GM23338 (cell line): ENCODE results near the gene CELF2. TPM values are rescaled to one million over a fixed set of nuclear protein-coding genes. Genes with fewer than 3 reads are reported as not detected.
A peak's percentile ranks its signal among the peaks of the same experiment; 100 is the strongest.

Source experiments
- ATAC-seq: fragments of 200-7000 bp; cut with Tn5 transposase; 3 replicates; pipeline ENCODE4 v1.9.1; 2020
- DNase-seq: peaks from one replicate; pipeline ENCODE4 v3.0.0-alpha.2; 2015; ENCODE audit warnings: low spot score
- H2AFZ ChIP-seq: fragments of 200-600 bp; sonication (generic); 2 replicates; pipeline ENCODE4 v1.8.0; 2016; ENCODE audit warnings: antibody characterized with exemption, mild to moderate bottlenecking, moderate library complexity
- H3F3A ChIP-seq: fragments of 200-600 bp; sonication (generic); replicated peaks from 2 replicates; pipeline ENCODE4 v1.8.0; 2017; ENCODE audit warnings: antibody characterized with exemption, mixed run types, low read depth
- H3K27ac ChIP-seq: fragments of 200-600 bp; sonication (generic); 2 replicates; pipeline ENCODE4 v1.6.1; 2016; ENCODE audit warnings: low read depth
- H3K27me3 ChIP-seq: fragments of 200-600 bp; sonication (generic); 2 replicates; pipeline ENCODE4 v1.8.0; 2016; ENCODE audit warnings: mild to moderate bottlenecking, mixed run types, moderate library complexity; ENCODE audit not compliant: insufficient read depth
- H3K36me3 ChIP-seq: fragments of 200-600 bp; sonication (generic); 2 replicates; pipeline ENCODE4 v1.8.0; 2016; ENCODE audit warnings: mild to moderate bottlenecking; ENCODE audit not compliant: insufficient read depth
- H3K4me1 ChIP-seq: fragments of 200-600 bp; sonication (generic); 2 replicates; pipeline ENCODE4 v1.8.0; 2016; ENCODE audit warnings: mild to moderate bottlenecking, moderate library complexity; ENCODE audit not compliant: insufficient read depth
- H3K4me2 ChIP-seq: fragments of 200-600 bp; sonication (generic); 2 replicates; pipeline ENCODE4 v1.7.1; 2017; ENCODE audit warnings: mixed run types
- H3K4me3 ChIP-seq: fragments of 200-600 bp; sonication (generic); 2 replicates; pipeline ENCODE4 v1.6.1; 2016; ENCODE audit warnings: mixed run types
- H3K79me2 ChIP-seq: fragments of 200-600 bp; sonication (generic); replicated peaks from 2 replicates; pipeline ENCODE4 v1.8.0; 2017; ENCODE audit warnings: mild to moderate bottlenecking; ENCODE audit not compliant: insufficient read depth
- H3K9me2 ChIP-seq: fragments of 200-600 bp; sonication (generic); 2 replicates; pipeline ENCODE4 v1.8.0; 2017; ENCODE audit not compliant: insufficient read depth
- H4K20me1 ChIP-seq: fragments of 200-600 bp; sonication (generic); replicated peaks from 2 replicates; pipeline ENCODE4 v1.8.0; 2017; ENCODE audit warnings: mild to moderate bottlenecking; ENCODE audit not compliant: insufficient read depth
- H3K27ac Mint-ChIP-seq: 2 replicates; pipeline ENCODE4 v1.8.0; 2020; ENCODE audit warnings: inconsistent platforms, mild to moderate bottlenecking, moderate library complexity, mixed read lengths
- H3K27me3 Mint-ChIP-seq: 3 replicates; pipeline ENCODE4 v1.8.0; 2022; ENCODE audit warnings: low read depth, mild to moderate bottlenecking, moderate library complexity, mixed read lengths, inconsistent platforms; ENCODE audit not compliant: insufficient read depth, poor library complexity
- H3K36me3 Mint-ChIP-seq: 3 replicates; pipeline ENCODE4 v1.8.0; 2021; ENCODE audit warnings: low read depth, mild to moderate bottlenecking, inconsistent platforms, moderate library complexity, mixed read lengths
- H3K4me1 Mint-ChIP-seq: 3 replicates; pipeline ENCODE4 v1.8.0; 2020; ENCODE audit warnings: mild to moderate bottlenecking, inconsistent platforms, mixed read lengths
- H3K4me3 Mint-ChIP-seq: 3 replicates; pipeline ENCODE4 v1.8.0; 2021; ENCODE audit warnings: moderate library complexity, mild to moderate bottlenecking, inconsistent platforms, mixed read lengths
- H3K9me3 Mint-ChIP-seq: 3 replicates; pipeline ENCODE4 v1.8.0; 2020; ENCODE audit warnings: moderate library complexity, mild to moderate bottlenecking, inconsistent platforms, mixed read lengths
- CREB1 ChIP-seq: fragments of 250-450 bp; sonication (Bioruptor Pico); IDR thresholded peaks from 2 replicates; pipeline ENCODE4 v1.5.0; 2020; ENCODE audit warnings: low read depth, mild to moderate bottlenecking, moderate library complexity
- EZH2phosphoT487 ChIP-seq: fragments of 200-600 bp; sonication (generic); IDR thresholded peaks from one replicate; pipeline ENCODE4 v1.8.1; 2018; ENCODE audit warnings: antibody characterized with exemption; ENCODE audit not compliant: unreplicated experiment
- JUNB ChIP-seq: IDR thresholded peaks from one replicate; pipeline ENCODE4 v1.6.1; 2016; ENCODE audit warnings: antibody characterized with exemption; ENCODE audit not compliant: unreplicated experiment
- STAT1 ChIP-seq: IDR thresholded peaks from one replicate; pipeline ENCODE4 v1.6.1; 2016; ENCODE audit warnings: antibody characterized with exemption; ENCODE audit not compliant: unreplicated experiment
- ZNF114 ChIP-seq: fragments of 250-450 bp; sonication (Bioruptor Pico); IDR thresholded peaks from 2 replicates; pipeline ENCODE4 v1.5.0; 2020; ENCODE audit warnings: mild to moderate bottlenecking, moderate library complexity
- ZNF331 ChIP-seq: fragments of 250-450 bp; sonication (Bioruptor Pico); IDR thresholded peaks from 2 replicates; pipeline ENCODE4 v1.5.0; 2020; ENCODE audit warnings: low read depth, mild to moderate bottlenecking, moderate library complexity
- polyA plus RNA-seq: library from polyadenylated mRNA; unstranded; fragments of >200 nt; fragmentation: Nextera tagmentation; extraction: Ambion mirVana; gene quantifications from 2 replicates; pipeline ENCODE4 v1.2.1, GENCODE V29; 2016
- total RNA-seq: library from RNA; depleted of rRNA; stranded (reverse); fragments of >200 nt; shearing (Covaris generic); gene quantifications from 2 replicates; pipeline ENCODE4 v1.2.3, GENCODE V29; 2014
- TF ChIP-seq, protein P1 (sequence below): IDR thresholded peaks from one replicate; pipeline ENCODE4 v1.6.1; 2018; ENCODE audit warnings: antibody characterized with exemption; ENCODE audit not compliant: unreplicated experiment
- TF ChIP-seq, protein P2 (sequence below): fragments of 250-450 bp; sonication (Bioruptor Pico); IDR thresholded peaks from 2 replicates; pipeline ENCODE4 v1.5.0; 2020; ENCODE audit warnings: mild to moderate bottlenecking, moderate library complexity
- TF ChIP-seq, protein P3 (sequence below): IDR thresholded peaks from 2 replicates; pipeline ENCODE4 v1.6.1; 2016; ENCODE audit warnings: antibody characterized with exemption

Gene CELF2
- total and polyA plus RNA-seq, 2 experiments from 2014 or later: 18.1 to 22.5 TPM

DNA sequence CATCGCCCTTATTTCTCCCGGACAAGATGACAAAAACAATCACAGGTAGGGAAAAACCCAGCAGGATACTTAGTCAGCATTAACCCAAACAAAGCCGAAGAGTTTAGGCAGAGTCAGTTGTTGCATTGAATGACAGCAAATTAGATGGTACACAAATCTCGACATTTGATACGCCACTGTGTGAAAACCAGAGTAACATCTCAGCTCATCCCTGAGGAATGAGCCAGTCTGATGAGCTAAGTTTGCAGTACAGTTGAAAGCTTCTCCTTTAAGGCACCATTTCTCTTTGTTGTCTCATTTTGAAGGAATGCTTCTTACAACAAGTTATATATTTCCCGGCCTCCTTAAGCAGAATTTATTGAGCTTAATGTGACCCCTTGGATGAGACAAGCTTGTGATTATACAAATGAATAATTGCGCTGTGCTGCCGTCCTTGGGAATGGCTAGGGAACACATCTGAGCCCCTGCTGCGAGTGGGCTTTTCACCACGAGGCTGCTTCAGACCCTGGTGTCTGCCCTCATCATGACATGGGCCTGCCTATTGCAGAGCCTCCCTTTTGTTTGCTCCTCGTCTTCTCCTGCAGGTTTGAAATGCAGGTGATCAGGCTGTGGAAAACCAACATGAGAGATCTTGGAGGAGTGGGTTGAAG lies 137.3 kb downstream of the CELF2 start:
- no peak for TF ChIP-seq STAT1
- TF ChIP-seq CREB1 (CRISPR knock-in tag): no peak
- no peak for TF ChIP-seq ZNF114
- TF ChIP-seq JUNB: no peak
- TF ChIP-seq, protein P1, sequence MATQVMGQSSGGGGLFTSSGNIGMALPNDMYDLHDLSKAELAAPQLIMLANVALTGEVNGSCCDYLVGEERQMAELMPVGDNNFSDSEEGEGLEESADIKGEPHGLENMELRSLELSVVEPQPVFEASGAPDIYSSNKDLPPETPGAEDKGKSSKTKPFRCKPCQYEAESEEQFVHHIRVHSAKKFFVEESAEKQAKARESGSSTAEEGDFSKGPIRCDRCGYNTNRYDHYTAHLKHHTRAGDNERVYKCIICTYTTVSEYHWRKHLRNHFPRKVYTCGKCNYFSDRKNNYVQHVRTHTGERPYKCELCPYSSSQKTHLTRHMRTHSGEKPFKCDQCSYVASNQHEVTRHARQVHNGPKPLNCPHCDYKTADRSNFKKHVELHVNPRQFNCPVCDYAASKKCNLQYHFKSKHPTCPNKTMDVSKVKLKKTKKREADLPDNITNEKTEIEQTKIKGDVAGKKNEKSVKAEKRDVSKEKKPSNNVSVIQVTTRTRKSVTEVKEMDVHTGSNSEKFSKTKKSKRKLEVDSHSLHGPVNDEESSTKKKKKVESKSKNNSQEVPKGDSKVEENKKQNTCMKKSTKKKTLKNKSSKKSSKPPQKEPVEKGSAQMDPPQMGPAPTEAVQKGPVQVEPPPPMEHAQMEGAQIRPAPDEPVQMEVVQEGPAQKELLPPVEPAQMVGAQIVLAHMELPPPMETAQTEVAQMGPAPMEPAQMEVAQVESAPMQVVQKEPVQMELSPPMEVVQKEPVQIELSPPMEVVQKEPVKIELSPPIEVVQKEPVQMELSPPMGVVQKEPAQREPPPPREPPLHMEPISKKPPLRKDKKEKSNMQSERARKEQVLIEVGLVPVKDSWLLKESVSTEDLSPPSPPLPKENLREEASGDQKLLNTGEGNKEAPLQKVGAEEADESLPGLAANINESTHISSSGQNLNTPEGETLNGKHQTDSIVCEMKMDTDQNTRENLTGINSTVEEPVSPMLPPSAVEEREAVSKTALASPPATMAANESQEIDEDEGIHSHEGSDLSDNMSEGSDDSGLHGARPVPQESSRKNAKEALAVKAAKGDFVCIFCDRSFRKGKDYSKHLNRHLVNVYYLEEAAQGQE: no peak
- H3K4me1 ChIP-seq: peaks cover 41% of the 10 kb centered on the region
- Mint-ChIP-seq H3K36me3 (no peaks in the 10 kb centered on the region), H3K27ac (peak overlapping the region; percentile 38; the same call in 1 of the 2 replicates), H3K27me3 (no peaks in the 10 kb centered on the region), H3K4me3 (0 out of 3 replicates have a peak overlapping the region, but pooled peaks have one; percentile 4), H3K4me1 (peaks cover 56% of the 10 kb centered on the region), H3K9me3 (no peaks in the 10 kb centered on the region)
- no peaks in the 10 kb centered on the region for H3K9me2 ChIP-seq
- H3K4me3 ChIP-seq: no peak overlapping the region
- peak overlapping the region; percentile 51 for H3K4me2 ChIP-seq
- peaks cover 5% of the 10 kb centered on the region; the same call in 1 of the 2 replicates for H3K79me2 ChIP-seq
- no peak overlapping the region for H3K27ac ChIP-seq
- H3K36me3 ChIP-seq: no peaks in the 10 kb centered on the region
- no peaks in the 10 kb centered on the region for H3K27me3 ChIP-seq
- H2AFZ ChIP-seq: no peak overlapping the region
- DNase-seq: no peak
- no peaks in the 10 kb centered on the region for H4K20me1 ChIP-seq
- H3F3A ChIP-seq: no peaks in the 10 kb centered on the region
- ATAC-seq: peak; percentile 45

DNA sequence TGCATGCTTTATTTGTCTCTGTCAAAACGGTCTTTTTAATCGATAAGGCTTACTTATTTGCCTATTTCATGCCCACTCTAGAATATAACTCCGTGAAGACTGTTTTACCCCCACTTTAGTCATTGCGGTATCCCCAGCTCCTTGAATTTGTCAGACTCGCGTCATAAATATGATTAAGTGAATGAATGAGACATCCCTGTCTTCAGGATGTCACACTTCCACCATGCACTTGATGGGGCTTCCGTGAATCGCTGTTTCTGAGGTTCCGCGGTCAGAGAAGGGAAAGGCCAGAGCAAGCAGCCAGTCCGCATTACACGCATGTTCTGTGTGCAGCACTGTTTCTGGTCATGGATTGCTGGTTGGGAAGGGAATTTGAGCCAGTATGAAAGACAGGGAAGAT lies 138.8 kb downstream of the CELF2 start:
- Mint-ChIP-seq H3K27me3 (no peaks in the 10 kb centered on the region), H3K27ac (peak overlapping the region; percentile 34), H3K4me1 (peaks cover 48% of the 10 kb centered on the region), H3K4me3 (no peak overlapping the region), H3K36me3 (peaks cover 3% of the 10 kb centered on the region; the same call in 1 of the 3 replicates), H3K9me3 (peaks cover 3% of the 10 kb centered on the region)
- DNase-seq (no peak), ATAC-seq (no peak)
- no peaks in the 10 kb centered on the region for H3F3A ChIP-seq
- H3K27ac ChIP-seq: no peak overlapping the region
- no peaks in the 10 kb centered on the region for H3K27me3 ChIP-seq
- H3K79me2 ChIP-seq: peaks cover 5% of the 10 kb centered on the region; the same call in 1 of the 2 replicates
- H3K9me2 ChIP-seq: peaks cover 3% of the 10 kb centered on the region; the same call in 1 of the 2 replicates
- H3K36me3 ChIP-seq: no peaks in the 10 kb centered on the region
- H3K4me3 ChIP-seq: no peak overlapping the region
- peaks cover 33% of the 10 kb centered on the region for H3K4me1 ChIP-seq
- H4K20me1 ChIP-seq: no peaks in the 10 kb centered on the region
- H3K4me2 ChIP-seq: no peak overlapping the region
- no peak overlapping the region for H2AFZ ChIP-seq
- TF ChIP-seq ZNF331 (CRISPR knock-in tag) (no peak), EZH2phosphoT487 (no peak)
- TF ChIP-seq, protein P2, sequence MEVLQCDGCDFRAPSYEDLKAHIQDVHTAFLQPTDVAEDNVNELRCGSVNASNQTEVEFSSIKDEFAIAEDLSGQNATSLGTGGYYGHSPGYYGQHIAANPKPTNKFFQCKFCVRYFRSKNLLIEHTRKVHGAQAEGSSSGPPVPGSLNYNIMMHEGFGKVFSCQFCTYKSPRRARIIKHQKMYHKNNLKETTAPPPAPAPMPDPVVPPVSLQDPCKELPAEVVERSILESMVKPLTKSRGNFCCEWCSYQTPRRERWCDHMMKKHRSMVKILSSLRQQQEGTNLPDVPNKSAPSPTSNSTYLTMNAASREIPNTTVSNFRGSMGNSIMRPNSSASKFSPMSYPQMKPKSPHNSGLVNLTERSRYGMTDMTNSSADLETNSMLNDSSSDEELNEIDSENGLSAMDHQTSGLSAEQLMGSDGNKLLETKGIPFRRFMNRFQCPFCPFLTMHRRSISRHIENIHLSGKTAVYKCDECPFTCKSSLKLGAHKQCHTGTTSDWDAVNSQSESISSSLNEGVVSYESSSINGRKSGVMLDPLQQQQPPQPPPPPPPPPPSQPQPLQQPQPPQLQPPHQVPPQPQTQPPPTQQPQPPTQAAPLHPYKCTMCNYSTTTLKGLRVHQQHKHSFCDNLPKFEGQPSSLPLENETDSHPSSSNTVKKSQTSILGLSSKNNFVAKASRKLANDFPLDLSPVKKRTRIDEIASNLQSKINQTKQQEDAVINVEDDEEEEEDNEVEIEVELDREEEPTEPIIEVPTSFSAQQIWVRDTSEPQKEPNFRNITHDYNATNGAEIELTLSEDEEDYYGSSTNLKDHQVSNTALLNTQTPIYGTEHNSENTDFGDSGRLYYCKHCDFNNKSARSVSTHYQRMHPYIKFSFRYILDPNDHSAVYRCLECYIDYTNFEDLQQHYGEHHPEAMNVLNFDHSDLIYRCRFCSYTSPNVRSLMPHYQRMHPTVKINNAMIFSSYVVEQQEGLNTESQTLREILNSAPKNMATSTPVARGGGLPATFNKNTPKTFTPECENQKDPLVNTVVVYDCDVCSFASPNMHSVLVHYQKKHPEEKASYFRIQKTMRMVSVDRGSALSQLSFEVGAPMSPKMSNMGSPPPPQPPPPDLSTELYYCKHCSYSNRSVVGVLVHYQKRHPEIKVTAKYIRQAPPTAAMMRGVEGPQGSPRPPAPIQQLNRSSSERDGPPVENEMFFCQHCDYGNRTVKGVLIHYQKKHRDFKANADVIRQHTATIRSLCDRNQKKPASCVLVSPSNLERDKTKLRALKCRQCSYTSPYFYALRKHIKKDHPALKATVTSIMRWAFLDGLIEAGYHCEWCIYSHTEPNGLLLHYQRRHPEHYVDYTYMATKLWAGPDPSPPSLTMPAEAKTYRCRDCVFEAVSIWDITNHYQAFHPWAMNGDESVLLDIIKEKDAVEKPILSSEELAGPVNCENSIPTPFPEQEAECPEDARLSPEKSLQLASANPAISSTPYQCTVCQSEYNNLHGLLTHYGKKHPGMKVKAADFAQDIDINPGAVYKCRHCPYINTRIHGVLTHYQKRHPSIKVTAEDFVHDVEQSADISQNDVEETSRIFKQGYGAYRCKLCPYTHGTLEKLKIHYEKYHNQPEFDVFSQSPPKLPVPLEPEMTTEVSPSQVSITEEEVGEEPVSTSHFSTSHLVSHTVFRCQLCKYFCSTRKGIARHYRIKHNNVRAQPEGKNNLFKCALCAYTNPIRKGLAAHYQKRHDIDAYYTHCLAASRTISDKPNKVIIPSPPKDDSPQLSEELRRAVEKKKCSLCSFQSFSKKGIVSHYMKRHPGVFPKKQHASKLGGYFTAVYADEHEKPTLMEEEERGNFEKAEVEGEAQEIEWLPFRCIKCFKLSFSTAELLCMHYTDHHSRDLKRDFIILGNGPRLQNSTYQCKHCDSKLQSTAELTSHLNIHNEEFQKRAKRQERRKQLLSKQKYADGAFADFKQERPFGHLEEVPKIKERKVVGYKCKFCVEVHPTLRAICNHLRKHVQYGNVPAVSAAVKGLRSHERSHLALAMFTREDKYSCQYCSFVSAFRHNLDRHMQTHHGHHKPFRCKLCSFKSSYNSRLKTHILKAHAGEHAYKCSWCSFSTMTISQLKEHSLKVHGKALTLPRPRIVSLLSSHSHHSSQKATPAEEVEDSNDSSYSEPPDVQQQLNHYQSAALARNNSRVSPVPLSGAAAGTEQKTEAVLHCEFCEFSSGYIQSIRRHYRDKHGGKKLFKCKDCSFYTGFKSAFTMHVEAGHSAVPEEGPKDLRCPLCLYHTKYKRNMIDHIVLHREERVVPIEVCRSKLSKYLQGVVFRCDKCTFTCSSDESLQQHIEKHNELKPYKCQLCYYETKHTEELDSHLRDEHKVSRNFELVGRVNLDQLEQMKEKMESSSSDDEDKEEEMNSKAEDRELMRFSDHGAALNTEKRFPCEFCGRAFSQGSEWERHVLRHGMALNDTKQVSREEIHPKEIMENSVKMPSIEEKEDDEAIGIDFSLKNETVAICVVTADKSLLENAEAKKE: no peak
- TF ChIP-seq, protein P3, sequence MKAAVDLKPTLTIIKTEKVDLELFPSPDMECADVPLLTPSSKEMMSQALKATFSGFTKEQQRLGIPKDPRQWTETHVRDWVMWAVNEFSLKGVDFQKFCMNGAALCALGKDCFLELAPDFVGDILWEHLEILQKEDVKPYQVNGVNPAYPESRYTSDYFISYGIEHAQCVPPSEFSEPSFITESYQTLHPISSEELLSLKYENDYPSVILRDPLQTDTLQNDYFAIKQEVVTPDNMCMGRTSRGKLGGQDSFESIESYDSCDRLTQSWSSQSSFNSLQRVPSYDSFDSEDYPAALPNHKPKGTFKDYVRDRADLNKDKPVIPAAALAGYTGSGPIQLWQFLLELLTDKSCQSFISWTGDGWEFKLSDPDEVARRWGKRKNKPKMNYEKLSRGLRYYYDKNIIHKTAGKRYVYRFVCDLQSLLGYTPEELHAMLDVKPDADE: no peak
